Loucy (cell line): Measurements from ENCODE around the gene BCAR3.

Source experiments
- H2AFZ ChIP-seq: fragments of 200-600 bp; sonication (generic); 2 replicates; pipeline ENCODE4 v1.6.0; 2016; ENCODE audit warnings: antibody characterized with exemption, mild to moderate bottlenecking, low read length, moderate library complexity
- H3F3A ChIP-seq: fragments of 200-600 bp; 2 replicates; pipeline ENCODE4 v1.6.0; 2016; ENCODE audit warnings: antibody characterized with exemption, low read depth, mild to moderate bottlenecking
- H3K27me3 ChIP-seq: fragments of 200-600 bp; sonication (generic); 2 replicates; pipeline ENCODE4 v1.6.1; 2014; ENCODE audit warnings: low read length, mild to moderate bottlenecking; ENCODE audit not compliant: insufficient read depth, poor library complexity, severe bottlenecking
- H3K36me3 ChIP-seq: fragments of 200-600 bp; sonication (generic); 2 replicates; pipeline ENCODE4 v1.6.1; 2016; ENCODE audit warnings: low read length; ENCODE audit not compliant: insufficient read depth
- H3K4me1 ChIP-seq: fragments of 200-600 bp; sonication (generic); 2 replicates; pipeline ENCODE4 v1.5.1; 2014; ENCODE audit warnings: low read length, mild to moderate bottlenecking; ENCODE audit not compliant: insufficient read depth, poor library complexity, severe bottlenecking
- H3K4me2 ChIP-seq: fragments of 200-600 bp; sonication (generic); 2 replicates; pipeline ENCODE4 v1.6.0; 2014; ENCODE audit warnings: antibody characterized with exemption, low read length, low read depth, mild to moderate bottlenecking; ENCODE audit not compliant: poor library complexity, severe bottlenecking
- H3K4me3 ChIP-seq: fragments of 200-600 bp; sonication (generic); 2 replicates; pipeline ENCODE4 v1.5.1; 2014; ENCODE audit warnings: low read length, mild to moderate bottlenecking, mixed read lengths; ENCODE audit not compliant: poor library complexity, severe bottlenecking
- H3K79me2 ChIP-seq: fragments of 200-600 bp; sonication (generic); 2 replicates; pipeline ENCODE4 v1.6.1; 2014; ENCODE audit warnings: low read length; ENCODE audit not compliant: insufficient read depth
- H3K9ac ChIP-seq: fragments of 200-600 bp; sonication (generic); 2 replicates; pipeline ENCODE4 v1.6.0; 2014; ENCODE audit warnings: mild to moderate bottlenecking, low read depth, low read length, moderate library complexity; ENCODE audit not compliant: poor library complexity, severe bottlenecking
- H3K9me2 ChIP-seq: fragments of 200-600 bp; sonication (generic); replicated peaks from 2 replicates; pipeline ENCODE4 v1.6.1; 2016; ENCODE audit warnings: low read depth, low read length, mixed read lengths
- H3K9me3 ChIP-seq: fragments of 200-600 bp; sonication (generic); 2 replicates; pipeline ENCODE4 v1.6.1; 2014; ENCODE audit warnings: mild to moderate bottlenecking, antibody characterized with exemption, low read length, low read depth; ENCODE audit not compliant: insufficient read depth
- H4K20me1 ChIP-seq: fragments of 200-600 bp; sonication (generic); 2 replicates; pipeline ENCODE4 v1.6.0; 2014; ENCODE audit warnings: antibody characterized with exemption, low read length, mild to moderate bottlenecking; ENCODE audit not compliant: insufficient read depth, poor library complexity, severe bottlenecking
- EZH2phosphoT487 ChIP-seq: fragments of 200-600 bp; IDR thresholded peaks from 2 replicates; pipeline ENCODE4 v1.6.1; 2018; ENCODE audit warnings: antibody characterized with exemption, mild to moderate bottlenecking, moderate library complexity, borderline replicate concordance
- TF ChIP-seq, protein P1 (sequence below): fragments of 200-600 bp; sonication (generic); conservative IDR thresholded peaks from 2 replicates; pipeline ENCODE4 v1.5.1; 2014; ENCODE audit warnings: mild to moderate bottlenecking, antibody characterized with exemption, low read length

BCAR3 gene

DNA sequence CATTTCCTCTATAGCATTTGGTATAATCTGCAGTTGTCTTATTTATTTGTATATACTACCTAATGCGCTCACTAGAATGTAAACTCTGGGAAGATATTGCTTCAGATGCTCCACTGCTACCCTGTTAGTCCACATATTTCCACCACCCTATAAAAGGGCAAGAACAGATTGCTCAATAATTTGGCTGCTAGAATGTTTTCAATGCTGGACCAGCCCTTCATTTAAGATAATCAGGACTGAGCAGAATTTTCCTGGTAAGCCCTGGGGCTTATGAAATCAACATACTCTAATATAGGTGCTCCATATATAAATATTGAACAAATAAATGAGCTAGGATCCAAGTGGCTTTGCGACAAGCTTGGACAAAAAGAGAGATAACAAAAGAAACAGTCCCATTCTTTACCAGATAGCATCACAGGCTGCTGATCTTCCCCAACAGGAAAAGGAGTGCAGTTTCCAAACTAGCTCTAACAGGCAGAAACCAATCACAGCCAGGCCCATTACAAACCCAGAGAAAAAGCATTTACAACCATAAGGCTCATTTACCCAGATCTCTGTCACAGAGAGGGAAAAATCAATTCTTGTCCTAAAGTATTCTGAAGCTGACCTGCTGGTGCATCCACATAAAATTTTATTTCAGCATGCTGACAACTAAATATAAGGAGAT, 8.3 kb downstream of the BCAR3 start:
- Histone ChIP-seq H3K27me3 (no peaks in the 10 kb centered on the region), H2AFZ (no peak overlapping the region), H4K20me1 (no peaks in the 10 kb centered on the region), H3K4me1 (peaks cover 12% of the 10 kb centered on the region), H3K9ac (no peak overlapping the region), H3K4me3 (no peak overlapping the region), H3K9me3 (no peaks in the 10 kb centered on the region), H3F3A (no peaks in the 10 kb centered on the region), H3K9me2 (no peaks in the 10 kb centered on the region), H3K36me3 (no peaks in the 10 kb centered on the region), H3K79me2 (no peaks in the 10 kb centered on the region), H3K4me2 (no peak overlapping the region)
- no peak for TF ChIP-seq EZH2phosphoT487
- TF ChIP-seq, protein P1, sequence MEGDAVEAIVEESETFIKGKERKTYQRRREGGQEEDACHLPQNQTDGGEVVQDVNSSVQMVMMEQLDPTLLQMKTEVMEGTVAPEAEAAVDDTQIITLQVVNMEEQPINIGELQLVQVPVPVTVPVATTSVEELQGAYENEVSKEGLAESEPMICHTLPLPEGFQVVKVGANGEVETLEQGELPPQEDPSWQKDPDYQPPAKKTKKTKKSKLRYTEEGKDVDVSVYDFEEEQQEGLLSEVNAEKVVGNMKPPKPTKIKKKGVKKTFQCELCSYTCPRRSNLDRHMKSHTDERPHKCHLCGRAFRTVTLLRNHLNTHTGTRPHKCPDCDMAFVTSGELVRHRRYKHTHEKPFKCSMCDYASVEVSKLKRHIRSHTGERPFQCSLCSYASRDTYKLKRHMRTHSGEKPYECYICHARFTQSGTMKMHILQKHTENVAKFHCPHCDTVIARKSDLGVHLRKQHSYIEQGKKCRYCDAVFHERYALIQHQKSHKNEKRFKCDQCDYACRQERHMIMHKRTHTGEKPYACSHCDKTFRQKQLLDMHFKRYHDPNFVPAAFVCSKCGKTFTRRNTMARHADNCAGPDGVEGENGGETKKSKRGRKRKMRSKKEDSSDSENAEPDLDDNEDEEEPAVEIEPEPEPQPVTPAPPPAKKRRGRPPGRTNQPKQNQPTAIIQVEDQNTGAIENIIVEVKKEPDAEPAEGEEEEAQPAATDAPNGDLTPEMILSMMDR, result no peak

DNA sequence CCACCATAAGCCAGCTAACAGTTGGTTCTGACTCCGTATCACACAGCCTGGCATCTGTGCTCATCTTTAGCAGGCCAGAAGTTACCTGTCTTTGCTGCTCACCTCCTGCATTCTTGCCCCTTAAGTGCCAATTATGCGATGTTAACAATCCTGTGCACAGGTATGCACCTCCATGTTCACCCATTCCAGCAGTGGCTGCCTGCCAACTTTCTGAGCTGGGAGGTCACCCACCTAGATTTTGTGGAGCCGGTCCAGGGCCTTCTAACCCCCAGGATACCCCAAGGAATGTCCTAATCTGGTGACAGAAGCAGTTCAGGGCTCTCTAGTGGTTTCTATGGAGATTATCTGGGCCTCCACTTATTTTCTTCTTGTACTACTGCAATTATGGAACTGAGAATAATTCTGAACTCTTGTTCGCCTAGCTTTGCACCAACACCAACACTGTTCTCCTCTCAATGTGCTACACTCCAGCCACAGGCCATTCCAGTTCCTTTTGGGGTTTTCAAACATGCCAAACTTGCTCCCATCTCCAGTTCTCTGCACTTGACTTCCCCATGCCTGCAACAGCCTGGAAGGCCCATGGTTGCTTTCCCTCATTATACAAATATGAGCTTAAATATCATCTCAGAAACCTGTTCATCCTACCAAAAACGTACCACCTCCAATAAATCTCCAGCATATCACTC, 9.0 kb downstream of the BCAR3 start:
- no peaks in the 10 kb centered on the region for H3K36me3 ChIP-seq
- H3K9me2 ChIP-seq, result no peaks in the 10 kb centered on the region
- no peaks in the 10 kb centered on the region for H3F3A ChIP-seq
- TF ChIP-seq, protein P1, result no peak
- TF ChIP-seq EZH2phosphoT487, result no peak
- H3K4me1 ChIP-seq, result peaks cover 12% of the 10 kb centered on the region
- no peaks in the 10 kb centered on the region for H3K9me3 ChIP-seq
- no peaks in the 10 kb centered on the region for H3K27me3 ChIP-seq
- H4K20me1 ChIP-seq, result no peaks in the 10 kb centered on the region
- H2AFZ ChIP-seq, result no peak overlapping the region
- H3K4me2 ChIP-seq, result no peak overlapping the region
- no peak overlapping the region for H3K4me3 ChIP-seq
- H3K79me2 ChIP-seq, result no peaks in the 10 kb centered on the region
- H3K9ac ChIP-seq, result no peak overlapping the region

DNA sequence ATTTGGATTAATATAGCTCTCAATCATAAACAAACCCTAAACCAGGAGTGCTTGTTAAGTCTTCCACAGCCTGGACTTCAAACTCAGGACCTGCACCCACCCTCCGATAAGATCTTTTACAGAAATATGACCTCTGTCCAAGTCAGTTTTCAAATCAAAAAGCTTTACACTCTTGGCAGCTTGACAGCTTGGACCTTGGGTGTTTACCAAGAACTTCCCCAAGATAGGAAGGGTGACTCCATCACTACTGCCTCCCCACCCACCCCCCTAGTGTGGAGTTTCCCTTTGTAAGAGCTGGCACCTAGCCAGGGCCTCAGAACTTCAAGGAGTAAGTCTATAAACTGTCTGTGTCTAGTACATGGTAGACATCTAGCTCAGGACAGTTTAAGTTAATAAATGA, 9.6 kb downstream of the BCAR3 start:
- Histone ChIP-seq H3K79me2 (no peaks in the 10 kb centered on the region), H3K4me2 (no peak overlapping the region), H4K20me1 (no peaks in the 10 kb centered on the region), H3K27me3 (no peaks in the 10 kb centered on the region), H3K4me1 (peaks cover 12% of the 10 kb centered on the region), H3K9ac (no peak overlapping the region), H3K9me3 (no peaks in the 10 kb centered on the region), H3F3A (no peaks in the 10 kb centered on the region), H3K9me2 (no peaks in the 10 kb centered on the region), H3K36me3 (no peaks in the 10 kb centered on the region), H3K4me3 (no peak overlapping the region), H2AFZ (peak overlapping the region; percentile 31; the same call in 1 of the 2 replicates)
- no peak for TF ChIP-seq EZH2phosphoT487
- TF ChIP-seq, protein P1, result no peak
